ENCODE data around the gene ADAP1.

DNA sequence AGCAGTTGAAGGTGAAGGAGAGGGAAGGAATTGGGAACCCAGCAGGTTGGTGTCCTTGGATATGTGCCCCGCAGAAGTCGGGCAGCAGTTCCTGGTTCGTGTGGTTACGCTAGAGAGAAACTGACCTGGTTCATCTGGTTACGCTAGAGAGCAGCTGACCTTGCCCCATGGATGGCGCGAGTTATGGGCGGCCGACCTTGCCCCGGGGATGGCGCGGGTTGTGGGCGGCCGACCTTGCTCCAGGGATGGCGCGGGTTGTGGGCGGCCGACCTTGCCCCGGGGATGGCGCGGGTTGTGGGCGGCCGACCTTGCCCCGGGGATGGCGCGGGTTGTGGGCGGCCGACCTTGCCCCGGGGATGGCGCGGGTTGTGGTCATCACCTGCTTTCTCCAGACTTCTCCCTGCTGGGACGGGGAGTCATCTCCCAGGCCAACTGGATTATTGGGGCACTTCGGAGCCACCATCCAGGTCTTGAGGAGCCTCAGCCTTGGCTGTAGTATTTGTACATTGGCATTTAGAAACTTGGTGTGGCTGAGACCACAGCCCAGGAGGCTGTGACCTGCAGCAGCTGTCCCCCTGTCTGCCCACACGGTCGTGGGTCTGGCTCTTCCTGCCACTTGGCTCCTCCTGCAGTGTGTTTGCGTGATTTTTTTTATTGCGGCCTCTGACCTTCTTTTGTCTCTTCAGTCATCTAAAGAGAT, 72.0 kb downstream of the ADAP1 start:
- TF ChIP-seq TAF1 (IDR thresholded peaks at IDR 0.05; ENCODE audit: borderline replicate concordance, low read depth, low read length): no peak
- no peak for TF ChIP-seq POLR2A (IDR thresholded peaks at IDR 0.05; ENCODE audit: low read depth, low read length)
